K562 (cell line): Measurements from ENCODE around the gene TRAF3.

ENCODE experiments used
- DPF2 ChIP-seq: fragments of 450-650 bp; IDR thresholded peaks from 2 replicates; pipeline ENCODE4 v1.6.1; 2016
- FOXK1 ChIP-seq: sonication (generic); formaldehyde crosslinking; IDR thresholded peaks from 2 replicates; pipeline ENCODE4 v1.8.0; 2022; ENCODE audit warnings: missing genetic modification reagents, mild to moderate bottlenecking, borderline replicate concordance

DNA sequence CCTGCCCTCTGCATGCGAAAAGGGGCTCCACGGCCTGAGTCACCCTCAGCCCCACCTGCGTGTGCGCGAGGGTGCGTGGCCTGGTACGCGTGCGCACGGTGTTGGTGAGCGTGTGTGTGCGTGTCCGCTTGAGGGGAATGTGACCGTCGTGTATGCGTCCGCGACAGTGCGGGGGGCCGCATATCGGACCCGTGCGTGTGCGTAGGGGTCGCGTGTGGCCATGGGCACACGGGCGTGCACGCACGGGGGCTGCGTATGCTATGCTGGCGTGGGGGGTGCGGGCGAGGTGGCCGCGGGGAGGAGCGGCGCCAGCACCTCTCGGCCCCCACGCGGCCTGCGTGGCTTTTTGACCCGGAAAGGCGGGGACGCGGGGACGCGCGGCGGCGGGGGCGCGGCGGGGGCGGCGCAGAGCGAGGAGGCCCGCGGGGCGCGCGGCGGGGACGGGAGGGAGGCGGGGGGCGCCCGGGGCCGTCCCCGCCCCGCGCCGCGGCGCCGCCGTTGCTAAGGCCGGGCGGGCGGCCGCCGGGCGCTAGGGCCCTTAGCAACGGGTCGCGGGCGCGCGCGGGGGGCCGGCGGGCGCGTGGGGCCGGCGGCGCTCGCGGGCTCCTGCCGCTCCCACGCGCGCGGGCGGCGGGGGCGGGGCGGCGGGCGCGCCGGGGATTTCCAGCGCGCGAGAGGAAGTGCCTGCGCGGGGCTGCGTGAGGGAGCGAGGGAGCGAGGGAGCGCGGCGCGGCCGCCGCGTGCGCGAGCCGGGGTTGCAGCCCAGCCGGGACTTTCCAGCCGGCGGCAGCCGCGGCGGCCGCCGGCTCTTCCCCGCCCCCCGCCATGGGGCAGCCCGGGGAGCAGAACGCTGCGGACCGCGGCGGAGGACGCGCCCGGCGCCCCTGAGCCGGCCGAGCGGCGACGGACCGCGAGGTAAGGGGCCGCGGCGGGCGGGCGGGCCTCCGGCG, at the start of gene TRAF3:
- TF ChIP-seq FOXK1 (CRISPR knock-in tag) (no peak), DPF2 (no peak)
